ENCODE data around the gene FRMD4A. TPM values are rescaled to one million over a fixed set of nuclear protein-coding genes. Genes with fewer than 3 reads are reported as not detected.

Gene FRMD4A
- total RNA-seq, 1 donor from 2014 or later, result 20.2 TPM

DNA sequence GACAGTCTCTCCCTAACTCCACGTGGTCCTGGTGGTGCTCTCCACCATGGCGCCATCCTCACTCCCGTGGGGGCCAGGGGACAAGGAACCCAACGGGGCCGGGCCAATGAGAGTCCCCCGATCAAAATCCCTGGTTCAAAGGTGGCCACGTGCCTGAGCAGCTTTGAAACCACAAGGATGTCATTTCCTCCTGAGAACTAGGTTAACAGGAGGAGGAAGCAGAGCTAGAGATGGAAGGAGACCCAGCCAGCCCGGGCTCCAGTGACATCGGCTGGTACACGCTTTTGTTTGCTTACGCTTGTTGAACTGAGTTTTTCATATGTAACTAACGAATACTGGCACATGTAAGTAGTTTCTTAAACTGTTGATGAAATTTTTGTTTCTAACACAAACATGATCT is 682.3 kb downstream of the FRMD4A start:
- Histone ChIP-seq H3K27me3 (no peaks in the 10 kb centered on the region), H3F3A (ENCODE audit: low read depth) (no peaks in the 10 kb centered on the region), H3K9me3 (ENCODE audit: low read depth) (no peaks in the 10 kb centered on the region), H3K4me3 (no peak overlapping the region), H3K4me2 (no peak overlapping the region), H3K27ac (no peak overlapping the region), H2AFZ (replicated peaks) (no peak overlapping the region), H3K79me2 (ENCODE audit: low read depth) (no peaks in the 10 kb centered on the region), H3K4me1 (no peaks in the 10 kb centered on the region), H3K36me3 (no peaks in the 10 kb centered on the region), H3K9ac (no peak overlapping the region), H4K20me1 (ENCODE audit: low read depth) (no peaks in the 10 kb centered on the region)
- Mint-ChIP-seq H3K9me3 (no peaks in the 10 kb centered on the region), H3K36me3 (peaks cover 51% of the 10 kb centered on the region), H3K27ac (no peak overlapping the region), H3K4me3 (no peak overlapping the region), H3K27me3 (ENCODE audit: insufficient read depth, low read depth) (no peaks in the 10 kb centered on the region), H3K4me1 (peaks cover 7% of the 10 kb centered on the region)
- TF ChIP-seq, protein P1, sequence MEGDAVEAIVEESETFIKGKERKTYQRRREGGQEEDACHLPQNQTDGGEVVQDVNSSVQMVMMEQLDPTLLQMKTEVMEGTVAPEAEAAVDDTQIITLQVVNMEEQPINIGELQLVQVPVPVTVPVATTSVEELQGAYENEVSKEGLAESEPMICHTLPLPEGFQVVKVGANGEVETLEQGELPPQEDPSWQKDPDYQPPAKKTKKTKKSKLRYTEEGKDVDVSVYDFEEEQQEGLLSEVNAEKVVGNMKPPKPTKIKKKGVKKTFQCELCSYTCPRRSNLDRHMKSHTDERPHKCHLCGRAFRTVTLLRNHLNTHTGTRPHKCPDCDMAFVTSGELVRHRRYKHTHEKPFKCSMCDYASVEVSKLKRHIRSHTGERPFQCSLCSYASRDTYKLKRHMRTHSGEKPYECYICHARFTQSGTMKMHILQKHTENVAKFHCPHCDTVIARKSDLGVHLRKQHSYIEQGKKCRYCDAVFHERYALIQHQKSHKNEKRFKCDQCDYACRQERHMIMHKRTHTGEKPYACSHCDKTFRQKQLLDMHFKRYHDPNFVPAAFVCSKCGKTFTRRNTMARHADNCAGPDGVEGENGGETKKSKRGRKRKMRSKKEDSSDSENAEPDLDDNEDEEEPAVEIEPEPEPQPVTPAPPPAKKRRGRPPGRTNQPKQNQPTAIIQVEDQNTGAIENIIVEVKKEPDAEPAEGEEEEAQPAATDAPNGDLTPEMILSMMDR (IDR thresholded peaks at IDR 0.05), result no peak
- no peak for DNase-seq (ENCODE audit: low spot score)

DNA sequence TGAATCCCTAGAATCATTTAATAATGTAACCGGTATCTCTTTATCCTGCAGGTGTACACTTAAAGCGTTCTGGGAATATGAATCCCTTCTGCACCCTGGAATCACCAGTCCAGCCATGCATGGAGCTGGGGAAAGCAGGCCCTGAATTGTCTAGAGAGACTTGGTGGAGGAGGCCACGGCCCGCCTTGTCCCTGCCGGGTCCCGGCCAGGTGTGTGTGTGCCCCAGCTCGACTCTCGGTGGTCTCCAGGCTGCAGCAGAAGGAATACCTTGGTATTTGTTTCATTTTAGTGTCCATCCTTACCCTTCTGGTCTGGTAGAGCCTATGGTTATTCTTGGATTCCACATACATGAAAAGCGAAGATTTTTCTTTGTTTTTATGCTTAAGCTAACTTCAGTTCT is 685.9 kb downstream of the FRMD4A start:
- no peaks in the 10 kb centered on the region for H3K79me2 ChIP-seq (ENCODE audit: low read depth)
- no peak overlapping the region for H3K27ac ChIP-seq
- H3K36me3 ChIP-seq, result no peaks in the 10 kb centered on the region
- DNase-seq (ENCODE audit: low spot score), result no peak
- no peak overlapping the region for H3K4me3 ChIP-seq
- H3K9me3 ChIP-seq (ENCODE audit: low read depth), result no peaks in the 10 kb centered on the region
- H3K27me3 ChIP-seq, result no peaks in the 10 kb centered on the region
- no peak overlapping the region for H3K27ac Mint-ChIP-seq
- TF ChIP-seq EZH2 (IDR thresholded peaks at IDR 0.05), result no peak
- TF ChIP-seq EZH2phosphoT487 (IDR thresholded peaks at IDR 0.05), result no peak
- TF ChIP-seq, protein P1 (IDR thresholded peaks at IDR 0.05), result no peak
- no peaks in the 10 kb centered on the region for H3K4me1 Mint-ChIP-seq
- no peaks in the 10 kb centered on the region for H3F3A ChIP-seq (ENCODE audit: low read depth)
- no peak overlapping the region for H2AFZ ChIP-seq (replicated peaks)
- H4K20me1 ChIP-seq (ENCODE audit: low read depth), result no peaks in the 10 kb centered on the region
- H3K9me3 Mint-ChIP-seq, result peaks cover 16% of the 10 kb centered on the region
- H3K9ac ChIP-seq, result no peak overlapping the region
- peaks cover 60% of the 10 kb centered on the region for H3K36me3 Mint-ChIP-seq
- H3K4me2 ChIP-seq, result no peak overlapping the region
- H3K27me3 Mint-ChIP-seq (ENCODE audit: insufficient read depth, low read depth), result no peaks in the 10 kb centered on the region
- no peak overlapping the region for H3K4me3 Mint-ChIP-seq
- H3K4me1 ChIP-seq, result no peaks in the 10 kb centered on the region

DNA sequence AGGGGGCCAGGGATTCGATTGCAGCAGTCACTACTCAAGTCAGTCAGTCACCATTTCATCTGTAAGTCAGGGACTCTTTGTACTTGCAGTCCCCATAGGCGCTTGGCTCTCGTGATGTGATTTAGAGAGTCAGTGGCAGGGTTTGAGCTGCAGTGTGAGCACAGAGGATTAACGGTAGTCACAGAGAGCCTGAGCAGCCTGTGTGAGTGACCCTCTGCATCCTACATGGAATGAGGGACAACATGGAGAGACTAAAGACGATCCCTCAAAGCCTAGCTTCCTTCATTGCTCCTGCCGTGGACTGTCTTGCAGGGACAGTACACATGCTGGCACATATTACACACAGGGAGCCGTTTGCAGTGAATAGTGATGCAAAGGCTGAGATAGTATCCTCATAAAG is 687.7 kb downstream of the FRMD4A start:
- H3K79me2 ChIP-seq (ENCODE audit: low read depth), result no peaks in the 10 kb centered on the region
- no peaks in the 10 kb centered on the region for H3K27me3 ChIP-seq
- no peaks in the 10 kb centered on the region for H3K4me1 ChIP-seq
- H3K9me3 Mint-ChIP-seq, result peaks cover 16% of the 10 kb centered on the region
- H3K4me1 Mint-ChIP-seq, result no peaks in the 10 kb centered on the region
- H3F3A ChIP-seq (ENCODE audit: low read depth), result no peaks in the 10 kb centered on the region
- H3K27ac Mint-ChIP-seq, result no peak overlapping the region
- TF ChIP-seq EZH2phosphoT487 (IDR thresholded peaks at IDR 0.05) (no peak), EZH2 (IDR thresholded peaks at IDR 0.05) (no peak)
- TF ChIP-seq, protein P1 (IDR thresholded peaks at IDR 0.05), result no peak
- no peaks in the 10 kb centered on the region for H3K36me3 ChIP-seq
- H3K4me3 Mint-ChIP-seq, result no peak overlapping the region
- H3K27ac ChIP-seq, result no peak overlapping the region
- no peaks in the 10 kb centered on the region for H3K9me3 ChIP-seq (ENCODE audit: low read depth)
- DNase-seq (ENCODE audit: low spot score), result no peak
- no peak overlapping the region for H3K4me2 ChIP-seq
- H3K27me3 Mint-ChIP-seq (ENCODE audit: insufficient read depth, low read depth), result no peaks in the 10 kb centered on the region
- H4K20me1 ChIP-seq (ENCODE audit: low read depth), result no peaks in the 10 kb centered on the region
- no peak overlapping the region for H3K4me3 ChIP-seq
- H2AFZ ChIP-seq (replicated peaks), result no peak overlapping the region
- H3K9ac ChIP-seq, result no peak overlapping the region
- H3K36me3 Mint-ChIP-seq, result peaks cover 56% of the 10 kb centered on the region

DNA sequence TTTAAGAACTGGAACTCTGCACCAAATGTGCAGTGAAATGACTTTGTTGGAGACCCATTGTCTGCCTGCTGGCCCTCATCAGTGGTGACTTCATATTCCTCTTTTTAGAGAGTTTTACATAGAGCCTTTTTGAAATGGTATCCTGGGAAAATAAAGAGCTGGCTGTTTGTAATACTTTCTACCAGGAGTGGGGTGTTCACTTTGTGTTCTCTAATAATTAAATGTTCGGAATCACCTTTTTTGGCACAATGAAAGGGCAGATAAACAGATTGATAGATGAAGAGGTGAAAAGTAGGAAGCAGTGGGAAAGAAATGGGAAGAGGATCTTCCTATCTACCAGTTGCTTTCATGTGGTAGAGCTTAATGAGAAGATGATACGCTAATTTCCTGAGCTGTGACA is 688.4 kb downstream of the FRMD4A start:
- Histone ChIP-seq H3K9ac (no peak overlapping the region), H4K20me1 (ENCODE audit: low read depth) (no peaks in the 10 kb centered on the region), H3K36me3 (no peaks in the 10 kb centered on the region), H3K27ac (no peak overlapping the region), H2AFZ (replicated peaks) (no peak overlapping the region), H3K4me3 (no peak overlapping the region), H3K4me2 (no peak overlapping the region), H3K27me3 (no peaks in the 10 kb centered on the region), H3F3A (ENCODE audit: low read depth) (no peaks in the 10 kb centered on the region), H3K79me2 (ENCODE audit: low read depth) (no peaks in the 10 kb centered on the region), H3K9me3 (ENCODE audit: low read depth) (no peaks in the 10 kb centered on the region), H3K4me1 (no peaks in the 10 kb centered on the region)
- DNase-seq (ENCODE audit: low spot score), result no peak
- Mint-ChIP-seq H3K4me3 (no peak overlapping the region), H3K27ac (no peak overlapping the region), H3K36me3 (peaks cover 52% of the 10 kb centered on the region), H3K9me3 (peaks cover 16% of the 10 kb centered on the region), H3K4me1 (no peaks in the 10 kb centered on the region), H3K27me3 (ENCODE audit: insufficient read depth, low read depth) (no peaks in the 10 kb centered on the region)
- TF ChIP-seq EZH2phosphoT487 (IDR thresholded peaks at IDR 0.05) (no peak), EZH2 (IDR thresholded peaks at IDR 0.05) (no peak)
- TF ChIP-seq, protein P1 (IDR thresholded peaks at IDR 0.05), result no peak

Measured in neural progenitor cell (in vitro differentiated cells).